Measurements from ENCODE around the gene BTBD9.
A peak's percentile ranks its signal among the peaks of the same experiment; 100 is the strongest.
"Not testable (repeated sequence)": the region's sequence is repeated elsewhere in the genome, so short reads cannot be mapped to it uniquely, and the experiment has no call there.

The BTBD9 gene

DNA sequence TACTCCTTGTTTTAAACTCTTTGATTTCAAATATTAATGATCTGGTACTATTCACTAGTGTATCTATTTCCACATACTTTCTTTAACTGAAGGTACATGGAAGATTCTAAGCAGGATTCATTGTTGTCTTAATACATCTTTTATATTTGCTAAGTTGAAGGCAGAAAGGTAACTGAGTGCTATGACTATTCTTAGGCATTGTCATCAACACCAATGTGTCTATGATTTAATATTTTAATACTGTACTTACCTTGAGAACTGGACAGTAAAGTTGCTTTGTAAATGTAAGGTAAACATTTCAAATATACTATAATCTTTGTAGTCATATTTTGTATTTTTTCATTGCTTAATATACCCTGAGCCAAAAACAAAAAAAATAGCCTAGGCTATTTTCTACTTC lies 8.9 kb upstream of the BTBD9 start:
- no peak for DNase-seq

DNA sequence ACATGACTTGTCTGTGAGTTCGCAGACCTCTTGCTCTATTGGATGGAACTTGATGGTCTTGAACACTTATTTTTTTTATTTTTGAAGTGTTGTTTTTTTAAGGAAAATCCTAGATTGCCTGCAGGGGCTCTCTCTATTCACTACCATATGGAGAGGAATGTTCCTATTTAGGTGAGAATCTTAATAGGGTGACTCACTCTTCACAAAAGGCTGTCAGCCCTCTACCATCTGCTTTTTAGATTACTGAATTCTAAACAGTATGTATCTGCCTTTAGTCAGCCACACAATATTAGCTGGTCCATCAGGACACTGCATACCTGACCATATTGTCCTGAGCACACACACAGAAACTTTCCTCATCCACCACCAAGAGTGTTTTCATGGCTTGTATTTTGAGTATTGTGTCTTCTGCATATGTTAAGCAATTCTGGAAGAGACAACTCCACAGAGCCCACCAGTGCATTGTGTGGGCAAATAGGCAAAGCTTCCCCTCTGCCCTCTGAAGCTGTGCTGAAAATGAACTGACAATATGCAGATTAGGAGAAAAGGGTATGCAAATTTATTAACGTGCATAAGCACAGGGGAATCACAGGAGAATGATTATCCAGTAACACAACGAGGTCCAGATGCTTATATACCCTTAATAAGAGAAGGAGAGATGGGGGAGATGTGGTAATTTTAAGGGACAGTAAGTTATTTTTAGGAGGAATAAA lies 6.6 kb upstream of the BTBD9 start:
- DNase-seq = no peak

- DNase-seq = no peak
These were observed 5.2 kb upstream of the BTBD9 start for GRCh38 chr6:38644951-38645350.

- no peak for DNase-seq
These were observed 634 bp upstream of the BTBD9 start for GRCh38 chr6:38640216-38640909.

DNA sequence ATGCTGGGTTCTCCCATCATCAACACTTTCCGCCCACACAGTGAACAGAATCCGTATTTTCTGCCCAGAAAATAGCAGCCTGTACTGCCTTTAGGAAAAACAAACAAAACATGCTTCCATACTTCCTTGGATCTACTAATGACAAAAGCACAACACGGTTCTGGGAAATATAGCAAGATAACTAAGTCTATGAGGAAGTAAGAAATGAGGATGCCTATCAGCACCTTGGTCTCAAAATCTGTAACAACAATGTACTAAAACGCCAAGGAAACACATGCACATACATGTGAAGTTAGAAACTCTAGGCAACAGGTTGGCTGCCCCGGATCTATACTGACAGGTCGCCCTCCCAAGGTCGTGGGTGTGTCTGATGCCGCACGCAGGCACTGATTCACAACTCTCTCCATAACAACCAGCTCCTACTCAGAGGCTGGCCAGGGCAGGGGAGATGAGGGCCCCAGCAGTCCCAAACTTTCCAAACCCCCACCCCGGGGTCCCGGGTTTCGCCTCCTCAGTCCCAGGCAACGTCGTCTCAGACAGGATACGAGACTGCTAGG lies 710 bp downstream of the BTBD9 start:
- DNase-seq = peak; percentile 10

DNA sequence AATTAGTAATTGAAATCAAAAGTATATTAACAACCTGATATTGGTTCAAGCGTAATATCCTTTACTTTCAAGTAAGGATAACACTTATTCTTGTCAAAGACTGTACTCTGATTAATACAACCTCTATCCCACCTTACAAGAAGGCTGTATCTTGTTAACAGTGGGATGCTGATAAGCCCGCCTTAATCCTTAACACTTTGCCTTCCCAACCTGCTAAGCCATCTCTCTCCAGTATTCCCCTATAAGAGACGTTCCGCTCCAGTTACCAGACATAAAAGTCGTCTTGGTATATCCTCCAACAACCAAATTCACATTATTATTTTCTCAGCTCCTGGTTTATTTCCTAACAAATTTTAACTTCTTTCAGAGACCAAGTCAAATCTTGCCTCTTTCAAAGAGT lies 2.0 kb downstream of the BTBD9 start:
- no peak for DNase-seq

GRCh38 chr6:38636027-38636426 lies 3.7 kb downstream of the BTBD9 start:
- no peak for DNase-seq

DNA sequence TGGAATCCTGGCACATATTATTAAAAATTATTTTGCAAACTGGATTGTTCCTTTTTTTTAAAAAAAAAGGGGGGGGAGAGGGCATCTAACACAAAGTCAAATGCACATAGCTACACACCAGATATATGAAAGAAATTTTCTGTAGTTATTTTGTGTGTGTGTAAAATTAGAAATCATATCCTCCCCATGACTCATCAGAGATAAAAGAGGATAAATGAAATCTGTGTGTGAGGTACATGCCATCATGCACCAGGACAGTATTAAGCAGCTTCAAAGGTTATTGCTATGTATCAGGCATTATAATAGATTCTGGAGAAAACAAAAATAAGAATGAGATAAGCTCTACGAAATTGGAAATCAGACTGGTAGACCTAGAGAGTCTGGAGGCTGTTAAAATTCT lies 5.2 kb downstream of the BTBD9 start:
- DNase-seq = no peak

DNA sequence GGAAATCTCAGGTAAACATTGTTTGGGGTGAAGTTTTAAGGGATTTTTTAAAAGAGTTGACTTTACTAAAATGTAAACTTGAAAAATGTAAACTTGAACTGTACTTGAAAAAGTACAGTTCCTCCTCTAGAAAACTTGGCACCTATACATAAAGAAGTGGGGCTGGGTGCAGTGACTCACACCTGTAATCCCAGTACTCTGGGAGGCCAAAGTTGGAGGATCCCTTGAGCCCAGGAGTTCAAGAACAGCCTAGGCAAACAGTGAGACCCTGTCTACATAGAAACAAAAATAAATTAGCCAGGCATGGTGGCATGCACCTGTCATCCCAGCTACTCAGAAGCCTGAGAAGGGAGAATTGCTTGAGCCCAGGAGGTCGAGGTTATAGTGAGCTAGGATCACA lies 7.2 kb downstream of the BTBD9 start:
- no peak for DNase-seq

DNA sequence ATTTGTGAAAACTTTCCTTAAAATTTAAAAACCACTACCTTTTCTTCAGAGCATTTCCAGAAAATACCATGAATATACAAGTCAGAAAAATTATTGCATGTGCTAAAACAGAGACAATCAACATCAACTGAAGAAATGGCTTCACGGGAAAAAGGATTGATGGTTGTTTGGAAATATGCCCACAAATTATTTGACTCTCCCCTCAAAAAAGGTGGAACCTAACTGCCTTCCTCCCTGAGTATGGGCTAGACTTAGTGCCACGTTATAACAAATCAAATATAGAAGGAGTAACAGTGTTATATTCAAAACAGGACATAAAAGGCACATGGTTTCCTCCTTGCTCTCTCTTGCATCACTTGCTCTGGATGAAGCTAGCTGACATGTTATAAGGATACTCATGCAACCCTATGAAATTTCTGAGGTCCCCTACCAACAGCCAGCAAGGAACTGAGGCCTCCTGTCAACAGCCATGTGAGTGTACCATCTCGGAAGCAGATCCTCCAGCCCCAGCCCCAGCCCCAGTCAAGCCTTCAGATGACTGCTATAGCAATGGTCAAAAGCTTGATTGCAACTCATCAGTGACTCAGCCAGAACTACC lies 8.4 kb downstream of the BTBD9 start:
- DNase-seq = no peak

- no peak for DNase-seq
These were observed 14.5 kb downstream of the BTBD9 start for GRCh38 chr6:38625217-38625616.

DNA sequence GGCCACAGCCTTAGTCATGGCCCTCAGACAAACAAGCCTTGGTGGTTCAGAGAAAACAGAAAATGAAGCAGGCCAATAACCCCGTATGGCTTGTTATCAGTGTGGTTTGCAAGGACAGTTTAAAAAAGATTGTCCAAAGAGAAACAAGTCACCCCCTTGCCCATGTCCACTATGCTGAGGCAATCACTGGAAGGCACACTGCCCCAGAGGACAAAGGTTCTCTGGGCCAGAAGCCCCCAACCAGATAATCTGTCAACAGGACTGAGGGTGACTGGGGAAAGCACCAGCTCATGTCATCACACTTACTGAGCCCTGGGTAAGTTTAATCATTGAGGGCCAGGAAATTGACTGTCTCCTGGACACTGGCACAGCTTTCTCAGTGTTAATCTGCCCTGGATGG lies 20.4 kb downstream of the BTBD9 start:
- not testable (repeated sequence) for DNase-seq

DNA sequence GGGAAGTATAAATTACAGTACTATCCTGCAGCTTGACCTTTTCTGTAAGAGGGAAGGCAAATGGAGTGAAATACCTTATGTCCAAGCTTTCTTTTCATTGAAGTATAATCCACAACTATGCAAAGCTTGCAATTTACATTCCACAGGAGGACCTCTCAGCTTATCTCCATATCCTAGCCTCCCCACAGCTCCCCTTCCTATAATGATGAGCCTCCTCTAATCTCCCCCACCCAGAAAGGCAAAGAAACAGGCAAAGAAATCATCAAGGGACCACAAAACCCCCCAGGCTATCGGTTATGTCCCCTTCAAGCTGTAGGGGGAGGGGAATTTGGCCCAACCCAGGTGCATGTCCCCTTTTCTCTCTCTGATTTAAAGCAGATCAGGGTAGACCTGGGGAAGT lies 21.4 kb downstream of the BTBD9 start:
- not testable (repeated sequence) for DNase-seq

DNA sequence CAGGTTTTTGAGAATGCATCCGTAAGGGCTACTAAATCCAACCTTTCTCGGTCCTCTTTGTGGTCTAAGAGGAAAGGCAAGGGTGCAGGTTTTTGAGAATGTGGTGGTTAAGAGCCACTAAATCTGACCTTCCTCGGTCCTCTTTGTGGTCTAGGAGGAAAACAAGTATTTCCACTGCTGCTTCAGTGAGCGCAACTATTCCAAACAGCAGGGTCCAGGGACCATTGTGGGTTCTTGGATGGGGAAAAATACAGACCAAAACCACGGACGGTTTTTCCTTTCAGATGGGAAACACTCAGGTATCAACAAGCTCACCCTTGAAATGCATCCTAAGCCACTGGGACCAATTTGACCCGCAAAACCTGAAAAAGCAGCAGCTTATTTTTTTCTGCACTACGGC lies 21.9 kb downstream of the BTBD9 start:
- no peak for DNase-seq

GRCh38 chr6:38612143-38612965 lies 27.4 kb downstream of the BTBD9 start:
- DNase-seq = no peak

- DNase-seq = no peak
These were observed 29.6 kb downstream of the BTBD9 start for GRCh38 chr6:38610050-38610625.

DNA sequence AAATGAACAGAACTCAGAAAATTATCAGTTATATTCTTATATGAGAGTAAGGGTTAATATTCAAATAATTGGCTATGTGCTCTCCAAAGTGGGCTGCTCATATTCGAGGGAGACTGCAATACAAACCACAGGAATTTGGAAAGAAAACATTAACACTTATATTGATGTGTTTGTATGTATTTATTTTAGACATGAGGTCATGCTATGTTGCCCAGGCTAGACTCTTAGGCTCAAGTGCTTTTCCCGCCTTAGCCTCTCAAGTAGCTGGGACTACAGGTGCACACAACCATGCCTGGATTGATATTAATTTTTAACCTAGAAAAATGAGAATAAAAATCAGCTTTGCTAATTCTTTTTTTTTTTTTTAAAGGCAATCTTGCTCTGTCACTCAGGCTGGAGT lies 35.0 kb downstream of the BTBD9 start:
- no peak for DNase-seq

DNA sequence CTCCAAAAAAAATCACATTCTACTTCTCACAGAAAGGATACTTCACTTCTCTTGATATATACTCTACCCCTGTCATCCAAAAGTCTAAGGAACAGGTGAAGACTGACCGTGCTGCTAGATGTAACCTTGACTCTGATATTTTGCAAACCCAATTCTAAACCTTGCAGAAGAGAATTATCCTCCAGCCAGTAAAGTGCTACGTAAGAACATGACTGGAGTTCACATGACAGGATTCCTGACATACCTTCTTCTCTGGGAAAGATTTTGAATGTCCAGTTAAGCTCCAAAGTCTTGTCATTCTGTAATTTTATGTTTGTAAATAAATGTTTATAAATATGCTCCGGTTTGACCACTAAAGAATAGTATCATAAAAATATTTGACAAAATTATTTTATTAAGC lies 35.8 kb downstream of the BTBD9 start:
- no peak for DNase-seq

DNA sequence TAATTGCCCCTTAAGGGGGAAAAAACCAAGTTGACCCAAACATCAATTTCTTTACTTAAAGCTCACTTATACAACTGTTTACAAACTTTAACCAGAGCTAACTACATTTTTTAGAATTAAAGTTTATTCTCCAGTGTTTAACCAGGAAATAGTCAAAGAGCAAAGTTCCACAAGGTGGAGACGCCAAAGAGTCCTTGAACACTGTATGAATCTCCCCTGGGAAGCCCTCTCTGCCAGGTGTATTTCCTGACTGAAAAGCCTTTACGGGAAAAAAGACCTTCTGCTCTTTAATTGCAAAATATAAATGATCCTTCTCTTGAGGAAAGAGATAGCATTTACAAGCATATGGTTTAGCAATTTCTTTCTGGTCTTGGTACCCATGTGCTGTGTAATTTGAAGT lies 36.2 kb downstream of the BTBD9 start:
- DNase-seq = peak; percentile 5

- no peak for DNase-seq
These were observed 39.7 kb downstream of the BTBD9 start for GRCh38 chr6:38599966-38600550.

GRCh38 chr6:38599261-38599660 lies 40.5 kb downstream of the BTBD9 start:
- no peak for DNase-seq

DNA sequence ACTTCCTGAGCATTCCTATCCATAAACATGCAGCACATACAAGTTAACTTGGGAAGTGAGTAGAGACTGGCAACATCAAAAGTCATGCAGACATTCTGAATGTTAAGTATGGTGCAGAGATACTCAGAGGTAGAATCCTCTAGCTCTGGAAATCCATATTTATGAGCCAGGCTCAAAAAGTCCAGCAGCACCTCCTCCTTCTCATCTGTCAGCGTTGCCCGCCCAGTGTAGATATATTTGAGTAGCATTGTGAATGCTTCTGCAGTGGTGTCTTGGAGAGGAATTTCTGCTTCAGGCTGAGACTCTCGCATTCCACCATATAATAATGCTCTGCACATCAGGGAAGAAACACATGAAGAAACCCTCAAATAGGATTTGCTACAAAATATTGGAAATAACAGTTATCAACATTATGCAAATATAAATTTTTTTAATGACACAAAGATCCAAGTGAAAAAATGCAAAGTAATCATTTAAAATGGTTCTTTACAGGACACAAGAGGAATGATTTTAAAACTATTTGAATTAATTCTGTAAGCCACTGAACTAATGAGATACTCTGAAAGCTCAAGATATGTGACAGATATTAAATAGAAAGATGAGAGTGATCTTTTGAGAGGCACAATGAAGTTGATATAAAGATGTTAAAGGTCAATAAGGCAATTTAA lies 45.6 kb downstream of the BTBD9 start:
- no peak for DNase-seq
